Testis (tissue), 3 donors: ENCODE results near the gene TBC1D4. TPM values are rescaled to one million over a fixed set of nuclear protein-coding genes. Genes with fewer than 3 reads are reported as not detected.

ENCODE experiments used
- DNase-seq: peaks from one replicate; pipeline ENCODE4 v3.0.0-alpha.2; 2019
- H3K27ac ChIP-seq, 2 donors: fragments of 200-600 bp; sonication (generic); one replicate each; pipeline ENCODE4 v1.5.1; 2019
- H3K27me3 ChIP-seq: fragments of 200-600 bp; sonication (generic); one replicate; pipeline ENCODE4 v1.5.1; 2019
- H3K36me3 ChIP-seq: fragments of 200-600 bp; sonication (generic); one replicate; pipeline ENCODE4 v1.5.1; 2017; ENCODE audit warnings: low read depth; ENCODE audit errors: missing control alignments
- H3K4me1 ChIP-seq: fragments of 200-600 bp; sonication (generic); one replicate; pipeline ENCODE4 v1.5.1; 2019
- H3K4me3 ChIP-seq, 2 donors: fragments of 200-600 bp; sonication (generic); one replicate each; pipeline ENCODE4 v1.5.1; 2017 to 2019
- H3K9me3 ChIP-seq: fragments of 200-600 bp; sonication (generic); one replicate; pipeline ENCODE4 v1.5.1; 2017
- CTCF ChIP-seq, 3 experiments: fragments of 450-650 bp in 2 of 3; fragments of 200-600 bp in 1 of 3; sonication (generic) in 1 of 3; IDR thresholded peaks; one replicate each; pipeline ENCODE4 v1.5.1; 2016 to 2019; ENCODE audit warnings: antibody characterized with exemption in 3 of 3, mild to moderate bottlenecking in 2 of 3, moderate library complexity in 1 of 3
- POLR2A ChIP-seq: fragments of 450-650 bp; IDR thresholded peaks from one replicate; pipeline ENCODE4 v1.6.1; 2017; ENCODE audit warnings: antibody characterized with exemption, mild to moderate bottlenecking, moderate library complexity
- WGBS, 2 donors: methylation state at CpG; one replicate each; pipeline ENCODE4 v1.1.5; 2018; 5-methylcytosine and 5-hydroxymethylcytosine counted together
- intact Hi-C: fragments of 100-400 bp; cut with DNase I; formaldehyde crosslinking; loops from one replicate; pipeline ENCODE4 v1.15.1; 2023; ENCODE audit warnings: low total_unique reads
- polyA plus RNA-seq: library from polyadenylated mRNA; stranded (reverse); fragments of 350-450 nt; fragmentation: Illumina TruSeq; extraction: RNeasy Lipid Tissue Mini Kit (QIAGEN cat#74804); gene quantifications from one replicate; pipeline ENCODE4 v1.2.3, GENCODE V29; 2014; ENCODE audit warnings: low read depth, low replicate concordance; ENCODE audit not compliant: insufficient read depth
- total RNA-seq, 2 donors: library from RNA; depleted of rRNA; stranded (reverse); fragments of >200 nt; gene quantifications; one replicate each; pipeline ENCODE4 v1.2.3, GENCODE V29; 2016

The TBC1D4 gene
- total and polyA plus RNA-seq, 3 donors from 2014 or later, result 12.7 to 23.5 (median 20.4) TPM

- TF ChIP-seq CTCF (IDR thresholded peaks at IDR 0.05), result no peak
- TF ChIP-seq POLR2A, result no peak
- WGBS, 2 donors, result 85 to 90% methylated on average over 10 of the region's 10 CpGs
- no peak for DNase-seq
- H3K9me3 ChIP-seq, result no peaks in the 10 kb centered on the region
- H3K4me3 ChIP-seq, result no peak overlapping the region
- H3K4me1 ChIP-seq, result no peaks in the 10 kb centered on the region
- no peaks in the 10 kb centered on the region for H3K27me3 ChIP-seq
- intact Hi-C loops, result no loop called here
- no peak overlapping the region for H3K27ac ChIP-seq
- H3K36me3 ChIP-seq, result no peaks in the 10 kb centered on the region
Measured at GRCh38 chr13:75334634-75335447, 147.1 kb downstream of the TBC1D4 start.

- intact Hi-C loops, result no loop called here
- DNase-seq, result no peak
- Histone ChIP-seq H3K36me3 (no peaks in the 10 kb centered on the region), H3K27ac (no peak overlapping the region), H3K4me3 (no peak overlapping the region), H3K4me1 (no peaks in the 10 kb centered on the region), H3K27me3 (no peaks in the 10 kb centered on the region), H3K9me3 (no peaks in the 10 kb centered on the region)
- 56 to 78% methylated on average over 1 of the region's 1 CpG for WGBS, 2 donors
- TF ChIP-seq CTCF (IDR thresholded peaks at IDR 0.05) (no peak), POLR2A (no peak)
Measured at GRCh38 chr13:75333103-75333502, 148.9 kb downstream of the TBC1D4 start.

- intact Hi-C loops, result no loop called here
- no peaks in the 10 kb centered on the region for H3K4me1 ChIP-seq
- H3K36me3 ChIP-seq, result no peaks in the 10 kb centered on the region
- no peaks in the 10 kb centered on the region for H3K9me3 ChIP-seq
- H3K4me3 ChIP-seq, result no peak overlapping the region
- TF ChIP-seq POLR2A, result no peak
- TF ChIP-seq CTCF (IDR thresholded peaks at IDR 0.05), result no peak
- DNase-seq, result no peak
- H3K27me3 ChIP-seq, result no peaks in the 10 kb centered on the region
- 66 to 70% methylated on average over 2 of the region's 2 CpGs for WGBS, 2 donors
- H3K27ac ChIP-seq, result no peak overlapping the region
Measured at GRCh38 chr13:75331792-75332349, 150.1 kb downstream of the TBC1D4 start.

GRCh38 chr13:75330770-75331169 is 151.2 kb downstream of the TBC1D4 start:
- Histone ChIP-seq H3K4me3 (no peak overlapping the region), H3K36me3 (no peaks in the 10 kb centered on the region), H3K4me1 (no peaks in the 10 kb centered on the region), H3K9me3 (no peaks in the 10 kb centered on the region), H3K27me3 (no peaks in the 10 kb centered on the region), H3K27ac (no peak overlapping the region)
- WGBS, 2 donors, result 87 to 89% methylated on average over 2 of the region's 2 CpGs
- DNase-seq, result no peak
- intact Hi-C loops, result no loop called here
- TF ChIP-seq CTCF (IDR thresholded peaks at IDR 0.05) (no peak), POLR2A (no peak)
